HuH-7 (cell line): ENCODE data around the gene BCL11B.

ENCODE experiments used
- DNase-seq: peaks from one replicate; pipeline ENCODE4 v3.0.0; 2011; ENCODE audit warnings: low spot score

BCL11B gene

GRCh38 chr14:99271951-99272631 is at the start of gene BCL11B:
TSS of gene BCL11B (minus strand) at chr14:99272197. CDS start at chr14:99271218, 979 bp downstream.
- peak; percentile 69 for DNase-seq

DNA sequence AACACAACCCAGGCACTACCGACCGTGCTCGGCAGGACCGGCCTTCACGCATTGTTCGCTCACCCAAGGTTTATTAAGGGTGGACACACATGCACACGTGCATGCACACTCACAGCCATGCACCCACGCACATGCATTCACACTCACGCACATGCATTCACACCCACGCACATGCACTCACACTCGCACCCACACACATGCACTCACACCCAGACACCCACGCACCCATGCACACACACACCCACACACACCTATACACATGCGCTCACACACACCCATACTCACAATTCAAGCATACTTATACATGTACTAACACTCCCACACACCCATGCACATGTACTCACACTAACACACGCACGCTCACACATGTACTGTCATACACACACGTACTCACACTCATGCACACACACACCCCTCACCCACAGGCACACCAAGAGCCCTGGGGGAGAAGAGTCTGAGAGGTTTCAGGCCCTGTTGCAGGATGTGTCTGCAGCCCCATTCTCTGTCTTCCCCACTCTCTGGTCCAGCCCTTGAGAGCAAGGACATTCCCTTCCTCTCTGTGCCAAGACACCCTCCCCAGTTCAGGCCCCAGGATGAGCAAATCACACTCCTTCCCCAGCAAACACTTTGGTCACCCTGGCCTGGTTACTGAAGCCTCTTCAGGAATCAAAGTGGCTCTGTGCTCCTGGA is 49.4 kb upstream of the BCL11B start:
- DNase-seq, result no peak

- no peak for DNase-seq
These were observed 48.7 kb upstream of the BCL11B start for GRCh38 chr14:99320621-99321235.

- DNase-seq, result peak; percentile 70
These were observed 48.1 kb upstream of the BCL11B start for GRCh38 chr14:99320105-99320572.

DNA sequence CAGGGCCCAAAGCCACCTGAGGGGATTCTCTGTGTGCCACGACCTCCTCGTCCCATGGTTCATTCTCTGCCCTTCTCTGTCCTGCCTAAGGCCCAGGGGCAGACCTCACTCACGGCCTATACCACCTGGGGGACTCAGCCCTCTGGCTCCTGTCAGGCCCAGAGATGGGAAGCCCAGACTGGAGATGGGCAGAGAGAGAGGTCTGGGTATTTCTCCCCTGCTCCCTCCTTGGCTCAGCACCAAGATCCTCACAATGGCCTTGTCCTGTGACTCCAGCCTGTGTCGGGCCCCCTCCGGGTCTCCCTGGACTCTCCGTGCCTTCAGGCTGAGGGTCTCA is 46.9 kb upstream of the BCL11B start:
- DNase-seq, result no peak

- no peak for DNase-seq
These were observed 46.3 kb upstream of the BCL11B start for GRCh38 chr14:99318091-99318958.

DNA sequence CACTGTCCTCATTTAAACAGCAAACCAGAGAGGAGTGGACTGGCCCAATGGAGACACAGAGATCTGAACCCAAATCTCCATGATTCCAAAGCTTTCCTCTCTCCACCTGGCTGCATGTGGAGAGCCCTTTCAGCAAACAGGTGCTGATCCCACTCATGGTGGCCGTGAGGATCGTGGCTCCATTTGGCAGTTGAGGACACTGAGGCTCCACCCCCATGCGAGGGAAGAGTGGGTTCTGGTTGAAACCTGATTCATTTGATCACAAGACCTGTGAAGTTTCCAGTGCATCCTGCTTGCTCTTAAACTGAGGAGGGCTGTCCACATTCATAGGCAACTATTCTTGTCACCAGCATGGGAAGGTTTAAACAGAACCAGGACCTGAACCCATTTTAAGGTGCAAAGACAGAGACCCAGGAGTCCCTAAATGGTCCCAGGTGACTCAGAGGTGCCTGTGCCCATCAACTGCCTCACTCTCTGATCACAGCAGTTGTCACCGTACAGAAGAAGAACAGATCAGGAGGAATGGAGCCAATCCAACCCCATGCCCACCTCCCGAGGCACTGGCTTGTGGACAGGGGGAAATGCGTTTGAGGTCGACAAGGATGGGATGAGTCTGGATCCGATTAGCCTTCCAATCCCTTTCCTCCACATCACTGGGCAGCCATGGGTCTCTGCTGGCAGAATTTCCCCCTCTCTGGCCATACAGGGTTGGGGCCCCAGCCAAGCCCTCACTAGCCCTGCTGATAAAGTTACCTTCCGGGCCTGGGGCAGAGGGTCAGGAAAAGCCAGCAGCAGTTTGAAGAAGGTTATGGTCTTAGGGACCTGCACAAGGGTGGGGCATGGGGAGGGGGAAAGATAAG is 45.5 kb upstream of the BCL11B start:
- no peak for DNase-seq

DNA sequence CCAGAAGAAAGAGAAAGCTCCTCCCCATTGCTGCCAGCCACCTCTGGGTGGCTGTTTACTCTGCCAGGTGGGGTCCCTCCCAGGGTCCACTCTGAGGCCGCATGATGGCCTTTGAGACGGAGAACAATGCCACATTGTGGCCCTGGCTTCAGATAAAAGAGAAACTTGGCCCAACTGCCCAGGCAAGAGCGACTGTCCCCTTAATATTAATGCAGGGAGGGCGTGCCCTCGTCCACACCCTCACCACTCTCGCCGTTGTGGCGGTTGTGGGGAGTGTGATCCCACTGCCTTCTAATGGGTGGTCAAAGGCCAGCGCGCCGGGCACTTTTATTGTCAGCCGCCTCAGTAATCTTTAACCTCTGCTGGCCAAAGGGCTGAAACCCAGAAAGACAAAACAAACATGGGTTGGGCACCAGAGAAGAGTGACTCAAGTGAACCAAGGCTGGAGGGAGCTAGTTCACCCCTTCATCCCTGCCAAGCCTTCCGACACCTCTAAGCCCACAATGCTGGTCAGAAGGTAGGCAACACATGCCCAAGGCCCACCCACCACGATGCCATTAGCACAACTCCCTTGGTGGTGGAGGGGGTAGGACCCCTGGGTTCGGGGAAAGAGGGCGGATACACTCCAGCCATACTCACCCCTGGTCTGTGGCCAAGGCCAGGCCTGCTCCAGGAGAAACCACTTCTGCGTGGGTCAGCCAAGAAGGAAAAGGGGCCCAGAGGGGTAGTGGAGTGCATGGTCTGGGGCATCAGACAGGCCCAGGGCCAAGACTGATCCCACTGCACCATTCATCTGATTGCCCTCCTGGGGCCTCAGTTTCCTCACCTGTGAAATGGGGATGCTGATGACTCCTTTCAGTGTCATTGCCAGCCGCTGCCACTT is 44.5 kb upstream of the BCL11B start:
- DNase-seq, result peak; percentile 60

- DNase-seq, result no peak
These were observed 43.2 kb upstream of the BCL11B start for GRCh38 chr14:99315197-99315596.

DNA sequence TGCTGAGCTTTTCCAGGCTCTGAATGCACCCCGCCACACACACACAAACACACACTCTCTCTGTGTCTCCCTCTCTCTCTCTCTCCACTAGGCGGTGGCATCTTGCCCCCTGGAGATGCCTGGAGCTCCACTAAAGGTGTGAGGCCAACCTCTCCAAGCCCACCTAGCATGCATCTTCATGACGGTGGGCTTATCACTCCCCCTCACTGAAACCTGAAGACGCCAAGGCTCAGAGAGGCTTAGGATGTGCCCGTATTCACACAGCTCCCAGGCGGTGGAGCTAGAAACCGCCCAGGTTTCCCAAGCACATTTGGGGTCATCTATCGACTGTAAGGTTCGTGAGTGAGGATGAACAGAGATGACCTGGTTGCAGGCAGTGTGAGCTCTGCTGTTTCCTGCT is 42.6 kb upstream of the BCL11B start:
- DNase-seq, result no peak

- DNase-seq, result no peak
These were observed 41.2 kb upstream of the BCL11B start for GRCh38 chr14:99313234-99313633.

DNA sequence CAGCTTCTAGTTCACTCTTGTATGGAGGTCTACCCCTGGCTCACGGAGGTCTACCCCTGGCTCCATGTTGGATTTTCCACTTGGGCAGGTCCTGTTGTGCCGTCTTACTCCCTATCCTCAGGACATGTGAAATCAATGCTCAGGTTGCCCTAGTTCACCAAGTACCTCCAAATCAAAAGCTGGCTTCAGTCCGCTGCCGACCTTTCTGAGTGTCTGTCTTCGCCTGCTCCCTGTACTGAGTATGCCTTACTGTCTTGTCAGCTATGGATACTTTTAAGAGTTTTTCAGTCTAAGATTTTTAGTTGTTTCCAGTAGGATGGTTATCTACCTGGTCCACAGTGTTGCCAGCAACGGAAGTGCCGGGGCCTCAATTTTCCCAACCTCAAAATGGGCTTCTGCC is 40.1 kb upstream of the BCL11B start:
- no peak for DNase-seq

DNA sequence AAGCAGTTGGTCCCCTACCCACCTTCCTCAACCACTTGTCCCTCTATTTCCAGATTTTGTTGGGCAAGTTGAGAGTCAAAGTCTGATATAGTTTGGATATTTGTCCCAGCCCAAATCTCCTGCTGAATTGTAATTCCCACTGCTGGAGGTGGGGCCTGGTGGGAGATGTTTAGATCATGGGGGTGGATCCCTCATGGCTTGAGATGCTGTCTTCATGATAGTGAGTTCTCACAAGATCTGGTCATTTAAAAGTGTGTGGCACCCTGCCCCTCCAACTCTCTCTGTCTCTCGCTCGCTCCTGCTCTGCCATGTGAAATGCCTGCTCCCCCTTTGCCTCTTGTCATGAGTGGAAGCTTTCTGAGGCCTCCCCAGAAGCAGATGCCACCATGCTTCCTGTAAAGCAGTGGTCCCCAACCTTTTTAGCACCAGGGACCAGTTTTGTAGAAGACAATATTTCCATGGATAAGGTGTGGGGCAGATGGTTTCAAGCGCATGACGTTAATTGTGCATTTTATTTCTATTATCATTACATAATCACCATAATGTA is 37.3 kb upstream of the BCL11B start:
- DNase-seq, result no peak

GRCh38 chr14:99304208-99304607 is 32.2 kb upstream of the BCL11B start:
- no peak for DNase-seq

GRCh38 chr14:99300190-99300589 is 28.2 kb upstream of the BCL11B start:
- DNase-seq, result no peak

DNA sequence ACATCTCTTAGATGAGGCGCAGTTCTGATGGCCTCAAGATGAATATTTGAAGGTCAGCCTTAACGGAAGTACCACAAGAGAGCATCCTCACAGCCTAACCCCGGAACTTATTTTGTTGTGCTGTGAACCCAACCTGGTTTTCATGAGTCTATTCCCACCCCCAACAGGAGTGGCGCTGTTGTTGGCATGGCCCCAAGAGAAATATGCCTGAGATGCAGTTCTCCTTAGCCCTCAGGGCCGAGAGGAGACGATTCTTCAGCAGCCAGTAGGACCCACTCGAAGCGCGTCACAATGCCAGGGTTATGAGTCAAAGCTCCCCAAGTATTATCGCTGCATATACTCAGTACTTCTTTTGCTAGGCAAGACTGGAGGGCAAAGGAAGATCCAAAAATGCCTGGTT is 24.5 kb upstream of the BCL11B start:
- DNase-seq, result no peak

DNA sequence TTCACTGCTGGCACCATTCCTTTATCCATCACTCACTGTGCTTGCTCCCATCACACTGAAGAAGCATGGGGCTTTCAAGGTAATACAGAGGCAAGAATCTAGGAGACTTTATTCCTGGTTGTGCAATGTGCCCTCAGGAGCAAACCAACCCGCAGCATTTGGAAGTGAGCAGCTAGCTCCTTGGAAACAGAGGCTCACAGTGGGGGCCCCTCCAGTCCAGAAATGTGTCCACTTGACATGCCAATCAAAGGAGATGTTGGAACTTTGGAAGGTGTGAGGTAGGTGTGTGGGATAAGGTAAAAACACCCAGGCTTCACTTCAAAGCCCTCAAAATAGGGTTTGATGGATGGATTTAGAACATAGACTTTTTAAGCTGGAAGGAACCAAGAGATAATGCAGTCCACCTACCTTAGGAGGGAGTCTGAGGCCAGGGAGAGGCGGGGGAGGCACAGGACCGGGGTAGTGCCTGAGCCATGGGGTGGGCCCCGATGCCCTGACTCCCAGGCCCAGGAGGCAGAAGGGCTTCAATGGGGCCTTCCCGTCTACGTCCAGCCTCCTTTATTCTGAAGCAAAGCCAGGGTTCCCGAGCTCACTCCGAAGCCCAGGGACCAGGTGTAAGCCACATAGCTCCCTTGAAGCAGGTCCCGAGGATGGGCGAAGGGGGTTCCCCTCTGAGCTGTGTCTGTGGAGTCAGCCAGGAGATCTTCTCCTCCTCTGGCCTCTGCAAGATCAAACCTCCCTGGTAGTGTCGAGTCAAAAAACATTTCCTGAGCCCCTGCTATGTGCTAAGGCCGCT is 17.6 kb upstream of the BCL11B start:
- no peak for DNase-seq

DNA sequence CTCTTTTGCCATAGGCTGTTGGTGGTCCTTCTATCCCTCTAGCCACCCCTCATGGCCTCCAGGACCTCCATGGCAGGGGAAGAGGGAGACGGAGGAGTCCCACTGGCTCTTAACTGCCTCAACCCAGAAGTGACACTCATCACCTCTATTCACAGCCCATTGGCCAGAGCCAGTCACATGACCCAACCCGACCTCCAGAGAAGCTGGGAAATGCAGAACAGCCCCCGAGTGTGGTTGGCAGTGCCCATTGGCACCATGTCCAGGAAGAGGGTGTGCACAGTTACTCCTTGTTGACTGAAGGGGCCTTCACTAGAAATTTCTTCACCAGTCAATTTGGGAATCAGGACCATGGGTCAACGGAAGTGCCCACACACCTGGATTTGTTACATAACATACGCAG is 17.0 kb upstream of the BCL11B start:
- DNase-seq, result no peak

GRCh38 chr14:99287269-99287942 is 15.4 kb upstream of the BCL11B start:
- no peak for DNase-seq
